ENCODE results near the gene CCDC107.

Gene CCDC107

GRCh38 chr9:35656348-35656747 lies 1.7 kb upstream of the CCDC107 start:
- DNase-seq = no peak
- in situ Hi-C loops (cut with HindIII; ENCODE audit: low pct_ligation_motif_present, low pct_unique_long_range_greater_than_20kb, low sequenced_read_pairs) = no loop called here

GRCh38 chr9:35656831-35657545 lies 1.1 kb upstream of the CCDC107 start:
- no peak for DNase-seq
- in situ Hi-C loops (cut with HindIII; ENCODE audit: low pct_ligation_motif_present, low pct_unique_long_range_greater_than_20kb, low sequenced_read_pairs) = no loop called here

DNA sequence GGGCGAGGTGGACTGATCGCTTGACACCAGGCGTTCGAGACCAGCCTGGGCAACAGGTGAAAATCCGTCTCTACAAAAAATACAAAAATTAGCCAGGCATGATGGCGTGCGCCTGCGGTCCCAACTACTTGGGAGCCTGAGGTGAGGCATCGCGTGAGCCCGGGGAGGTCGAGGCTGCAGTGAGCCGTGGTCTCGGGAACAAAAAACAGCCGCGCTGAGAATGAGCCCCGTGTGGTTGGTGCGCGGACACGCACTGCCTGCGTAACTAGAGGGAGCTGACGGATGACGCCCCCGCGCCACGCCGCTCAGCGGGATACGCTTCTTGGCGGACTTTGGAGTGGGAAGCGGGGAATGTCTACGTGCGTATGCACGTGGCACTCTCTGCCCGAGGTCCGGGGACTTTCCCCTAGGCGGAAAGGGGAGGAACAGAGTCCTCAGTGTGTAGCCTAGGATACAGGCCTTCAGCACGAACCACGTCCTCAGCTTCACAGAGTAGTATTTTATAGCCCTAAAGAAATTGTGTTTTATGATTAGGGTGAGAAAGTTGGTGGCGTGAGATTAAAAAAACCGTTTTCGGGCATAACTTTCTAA lies 451 bp upstream of the CCDC107 start, which contains the start of gene RMRP:
Gene RMRP, minus strand, starts transcription at position 474 of the 591 bp plus-strand sequence.
- in situ Hi-C loops (cut with HindIII; ENCODE audit: low pct_ligation_motif_present, low pct_unique_long_range_greater_than_20kb, low sequenced_read_pairs) = no loop called here
- DNase-seq = peak; percentile 98

DNA sequence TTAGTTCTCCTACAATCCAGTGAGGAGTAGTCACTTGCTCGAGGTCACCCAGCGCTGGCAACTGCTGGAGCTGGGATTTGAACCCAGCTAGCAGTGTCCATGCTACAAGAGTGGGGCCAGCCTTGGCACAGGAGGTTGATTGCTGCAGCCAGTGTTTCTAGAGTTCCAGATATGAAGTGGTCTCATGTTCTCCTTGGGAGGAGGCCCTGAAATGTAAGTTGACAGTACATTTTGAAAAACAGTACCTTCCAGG lies 802 bp downstream of the CCDC107 start:
- in situ Hi-C loops (cut with HindIII; ENCODE audit: low pct_ligation_motif_present, low pct_unique_long_range_greater_than_20kb, low sequenced_read_pairs) = no loop called here
- peak; percentile 55 for DNase-seq

DNA sequence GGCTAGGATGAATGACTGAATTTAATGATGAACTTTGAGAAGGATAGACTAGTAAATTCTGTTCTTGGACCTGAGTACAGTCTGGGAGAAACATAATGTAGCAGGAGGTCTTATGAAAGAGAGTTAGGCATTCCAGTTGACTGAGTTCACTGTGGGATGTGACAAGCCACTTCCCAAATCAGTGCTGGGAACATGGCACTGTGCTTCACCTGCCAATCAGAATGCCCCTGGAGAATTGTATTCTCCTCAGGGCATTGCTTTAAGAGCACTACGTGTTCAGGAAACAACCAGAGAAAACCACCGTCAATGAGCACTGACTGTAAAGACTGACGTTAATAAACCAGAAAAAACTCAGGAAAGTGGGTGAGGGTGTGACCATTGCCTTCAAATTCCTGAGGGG lies 1.2 kb downstream of the CCDC107 start:
- in situ Hi-C loops (cut with HindIII; ENCODE audit: low pct_ligation_motif_present, low pct_unique_long_range_greater_than_20kb, low sequenced_read_pairs) = no loop called here

GRCh38 chr9:35660966-35661415 lies 2.9 kb downstream of the CCDC107 start:
- in situ Hi-C loops (cut with HindIII; ENCODE audit: low pct_ligation_motif_present, low pct_unique_long_range_greater_than_20kb, low sequenced_read_pairs) = no loop called here
- peak; percentile 29 for DNase-seq

More for the DNA sequence above, 1.2 kb downstream of the CCDC107 start:
- DNase-seq = no peak

DNA sequence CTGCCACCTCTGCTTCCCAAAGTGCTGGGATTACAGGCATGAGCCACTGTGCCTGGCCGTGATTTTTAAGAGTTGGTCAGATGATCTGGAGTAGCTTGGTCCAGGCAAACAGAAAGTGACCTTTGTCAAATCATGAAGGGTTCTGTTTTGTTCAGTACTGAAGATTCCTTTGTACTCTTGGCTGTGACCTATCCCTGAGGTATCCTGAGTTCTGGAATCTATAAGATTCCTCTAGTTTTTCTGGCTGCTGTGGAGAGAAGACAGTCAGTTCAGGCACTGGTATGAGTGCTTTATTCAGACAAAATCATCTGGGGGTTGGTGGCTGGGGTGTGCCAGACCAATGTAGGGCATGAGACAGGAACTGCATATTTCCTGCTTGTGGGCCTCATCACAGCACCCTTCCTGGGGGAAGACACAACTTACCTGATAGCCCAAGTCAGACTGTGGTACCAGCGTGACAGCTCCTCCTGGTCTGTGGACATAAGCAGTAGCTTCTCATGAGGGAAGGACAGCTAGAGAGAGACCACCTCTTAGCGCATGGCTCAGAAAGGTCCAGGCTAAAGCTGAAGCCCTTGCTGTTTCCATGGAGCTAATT lies 3.8 kb downstream of the CCDC107 start:
- DNase-seq = no peak
- in situ Hi-C loops (cut with HindIII; ENCODE audit: low pct_ligation_motif_present, low pct_unique_long_range_greater_than_20kb, low sequenced_read_pairs) = no loop called here

DNA sequence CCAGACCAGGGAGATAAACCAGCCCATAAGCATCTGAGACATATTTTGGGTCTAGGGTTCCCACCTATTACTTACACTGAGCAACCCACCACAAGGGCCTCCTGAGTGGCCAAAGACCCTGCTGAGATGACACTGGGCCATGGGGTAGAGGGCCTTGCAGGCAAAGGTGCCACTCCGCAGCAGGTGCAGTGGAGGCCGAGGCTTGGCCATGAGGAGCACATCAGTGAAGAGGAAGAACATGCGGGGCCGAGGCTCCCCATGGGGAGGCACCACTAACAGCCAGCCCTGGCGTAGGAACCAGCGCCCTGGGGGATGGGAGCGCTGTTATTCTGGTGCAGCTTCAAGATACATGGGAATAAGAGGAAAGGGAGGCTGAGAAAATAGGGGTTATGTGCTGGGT lies 4.3 kb downstream of the CCDC107 start:
- in situ Hi-C loops (cut with HindIII; ENCODE audit: low pct_ligation_motif_present, low pct_unique_long_range_greater_than_20kb, low sequenced_read_pairs) = no loop called here
- no peak for DNase-seq

GRCh38 chr9:35664531-35665470 lies 6.7 kb downstream of the CCDC107 start, which contains the start of gene ARHGEF39:
Gene ARHGEF39 (minus strand): TSS chr9:35665195. CDS start chr9:35665169, 26 bp downstream.
- in situ Hi-C loops (cut with HindIII; ENCODE audit: low pct_ligation_motif_present, low pct_unique_long_range_greater_than_20kb, low sequenced_read_pairs) = no loop called here
- DNase-seq = peak; percentile 88

- in situ Hi-C loops (cut with HindIII; ENCODE audit: low pct_ligation_motif_present, low pct_unique_long_range_greater_than_20kb, low sequenced_read_pairs) = no loop called here
- DNase-seq = no peak
Observed at GRCh38 chr9:35665471-35665818, 7.4 kb downstream of the CCDC107 start.

DNA sequence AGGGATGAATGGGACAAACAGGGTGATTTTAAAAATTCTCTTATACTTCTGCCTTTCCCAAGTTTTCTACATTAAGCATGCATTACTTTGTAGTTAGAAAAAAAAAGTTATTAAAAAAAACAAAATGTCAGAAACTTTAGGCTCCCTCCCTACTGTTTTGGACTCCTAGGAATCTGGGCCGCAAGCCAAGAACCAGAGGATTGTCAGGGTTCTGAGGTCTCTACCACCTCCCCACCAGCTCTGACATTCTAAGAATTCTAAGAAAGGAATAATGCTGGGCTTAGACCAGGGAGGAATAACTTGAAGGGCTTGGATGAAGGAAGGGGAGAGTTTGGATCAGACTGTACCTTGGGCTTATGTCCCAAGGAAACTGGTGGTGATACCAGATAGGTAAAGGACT lies 8.0 kb downstream of the CCDC107 start:
- DNase-seq = peak; percentile 43
- in situ Hi-C loops (cut with HindIII; ENCODE audit: low pct_ligation_motif_present, low pct_unique_long_range_greater_than_20kb, low sequenced_read_pairs) = no loop called here

DNA sequence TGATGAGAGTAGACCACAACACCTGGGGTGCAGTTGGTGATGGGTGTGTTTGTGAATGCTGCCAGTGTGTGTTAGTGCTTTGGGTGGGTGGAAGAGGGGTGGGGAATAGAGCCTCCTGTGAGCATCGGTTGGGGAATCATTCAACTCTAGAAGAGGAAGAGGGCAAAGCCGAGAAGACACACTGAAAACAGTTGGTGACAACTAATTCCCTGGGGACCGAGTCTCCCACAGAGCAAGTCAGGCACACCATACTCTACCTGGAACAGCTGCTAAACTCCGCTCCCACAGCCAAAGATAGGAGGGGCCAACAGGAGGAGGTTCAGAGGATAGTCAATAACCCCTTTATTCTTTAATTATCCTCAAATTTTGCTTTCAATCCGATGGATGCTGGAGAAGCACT lies 8.5 kb downstream of the CCDC107 start:
- in situ Hi-C loops (cut with HindIII; ENCODE audit: low pct_ligation_motif_present, low pct_unique_long_range_greater_than_20kb, low sequenced_read_pairs) = no loop called here
- DNase-seq = no peak

- in situ Hi-C loops (cut with HindIII; ENCODE audit: low pct_ligation_motif_present, low pct_unique_long_range_greater_than_20kb, low sequenced_read_pairs) = no loop called here
- no peak for DNase-seq
Observed at GRCh38 chr9:35667939-35668338, 9.8 kb downstream of the CCDC107 start.

- in situ Hi-C loops (cut with HindIII; ENCODE audit: low pct_ligation_motif_present, low pct_unique_long_range_greater_than_20kb, low sequenced_read_pairs) = no loop called here
- peak; percentile 72 for DNase-seq
Observed at GRCh38 chr9:35669331-35670145, 11.4 kb downstream of the CCDC107 start.

- DNase-seq = no peak
- in situ Hi-C loops (cut with HindIII; ENCODE audit: low pct_ligation_motif_present, low pct_unique_long_range_greater_than_20kb, low sequenced_read_pairs) = no loop called here
Observed at GRCh38 chr9:35673132-35674024, 15.3 kb downstream of the CCDC107 start, which contains the start of gene CA9. Gene CA9 (plus strand): TSS chr9:35673928. CDS start chr9:35673960, 32 bp downstream.

- no peak for DNase-seq
- in situ Hi-C loops (cut with HindIII; ENCODE audit: low pct_ligation_motif_present, low pct_unique_long_range_greater_than_20kb, low sequenced_read_pairs) = no loop called here
Observed at GRCh38 chr9:35674025-35674361, 15.9 kb downstream of the CCDC107 start.

DNA sequence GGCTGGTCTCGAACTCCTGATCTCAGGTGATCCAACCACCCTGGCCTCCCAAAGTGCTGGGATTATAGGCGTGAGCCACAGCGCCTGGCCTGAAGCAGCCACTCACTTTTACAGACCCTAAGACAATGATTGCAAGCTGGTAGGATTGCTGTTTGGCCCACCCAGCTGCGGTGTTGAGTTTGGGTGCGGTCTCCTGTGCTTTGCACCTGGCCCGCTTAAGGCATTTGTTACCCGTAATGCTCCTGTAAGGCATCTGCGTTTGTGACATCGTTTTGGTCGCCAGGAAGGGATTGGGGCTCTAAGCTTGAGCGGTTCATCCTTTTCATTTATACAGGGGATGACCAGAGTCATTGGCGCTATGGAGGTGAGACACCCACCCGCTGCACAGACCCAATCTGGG lies 17.1 kb downstream of the CCDC107 start:
- no peak for DNase-seq
- in situ Hi-C loops (cut with HindIII; ENCODE audit: low pct_ligation_motif_present, low pct_unique_long_range_greater_than_20kb, low sequenced_read_pairs) = no loop called here
